Neural crest cell (in vitro differentiated cells): ENCODE results near the gene EGLN3. TPM values are rescaled to one million over a fixed set of nuclear protein-coding genes. Genes with fewer than 3 reads are reported as not detected.

Source experiments
- DNase-seq: peaks from one replicate; pipeline ENCODE4 v3.0.0; 2021; ENCODE audit warnings: low read depth, mixed read lengths, low spot score
- H3K27ac Mint-ChIP-seq: one replicate; pipeline ENCODE4 v1.8.0; 2021; ENCODE audit warnings: mild to moderate bottlenecking, mixed read lengths; ENCODE audit not compliant: unreplicated experiment
- H3K27me3 Mint-ChIP-seq: 2 replicates; pipeline ENCODE4 v1.8.0; 2021; ENCODE audit warnings: low read depth, mild to moderate bottlenecking, mixed read lengths
- H3K36me3 Mint-ChIP-seq: 2 replicates; pipeline ENCODE4 v1.8.0; 2021; ENCODE audit warnings: low read depth, mild to moderate bottlenecking, mixed read lengths
- H3K4me1 Mint-ChIP-seq: 2 replicates; pipeline ENCODE4 v1.8.0; 2021; ENCODE audit warnings: mixed read lengths
- H3K4me3 Mint-ChIP-seq: one replicate; pipeline ENCODE4 v1.8.0; 2021; ENCODE audit warnings: mild to moderate bottlenecking, mixed read lengths
- H3K9me3 Mint-ChIP-seq: 2 replicates; pipeline ENCODE4 v1.8.0; 2021; ENCODE audit warnings: mixed read lengths
- CTCF ChIP-seq: fragments of 200-600 bp; sonication (generic); conservative IDR thresholded peaks from 2 replicates; pipeline ENCODE4 v1.5.0; 2021; ENCODE audit warnings: antibody characterized with exemption, mild to moderate bottlenecking
- total RNA-seq: library from RNA; stranded (reverse); gene quantifications from 2 replicates; pipeline ENCODE4 v1.2.1, GENCODE V29; 2021

The EGLN3 gene
- total RNA-seq, 1 donor from 2014 or later, result 0.89 TPM

GRCh38 chr14:33901426-33902155 lies 49.3 kb downstream of the EGLN3 start:
- H3K27ac Mint-ChIP-seq, result no peak overlapping the region
- no peaks in the 10 kb centered on the region for H3K36me3 Mint-ChIP-seq
- no peak overlapping the region for H3K4me3 Mint-ChIP-seq
- H3K9me3 Mint-ChIP-seq, result no peaks in the 10 kb centered on the region
- H3K27me3 Mint-ChIP-seq, result no peaks in the 10 kb centered on the region
- no peak for DNase-seq
- TF ChIP-seq CTCF, result no peak
- H3K4me1 Mint-ChIP-seq, result no peaks in the 10 kb centered on the region

- Mint-ChIP-seq H3K9me3 (no peaks in the 10 kb centered on the region), H3K27me3 (no peaks in the 10 kb centered on the region), H3K36me3 (no peaks in the 10 kb centered on the region), H3K4me1 (no peaks in the 10 kb centered on the region), H3K4me3 (no peak overlapping the region), H3K27ac (no peak overlapping the region)
- DNase-seq, result no peak
- no peak for TF ChIP-seq CTCF
Observed at GRCh38 chr14:33900706-33901105, 50.2 kb downstream of the EGLN3 start.

GRCh38 chr14:33899723-33900341 lies 51.0 kb downstream of the EGLN3 start:
- DNase-seq, result no peak
- H3K9me3 Mint-ChIP-seq, result peaks cover 4% of the 10 kb centered on the region
- H3K4me3 Mint-ChIP-seq, result no peak overlapping the region
- no peak overlapping the region for H3K27ac Mint-ChIP-seq
- no peaks in the 10 kb centered on the region for H3K4me1 Mint-ChIP-seq
- TF ChIP-seq CTCF, result no peak
- peaks cover 2% of the 10 kb centered on the region for H3K36me3 Mint-ChIP-seq
- H3K27me3 Mint-ChIP-seq, result no peaks in the 10 kb centered on the region

GRCh38 chr14:33897878-33898535 lies 52.9 kb downstream of the EGLN3 start:
- DNase-seq, result no peak
- Mint-ChIP-seq H3K4me3 (no peak overlapping the region), H3K27me3 (no peaks in the 10 kb centered on the region), H3K27ac (no peak overlapping the region), H3K4me1 (no peaks in the 10 kb centered on the region), H3K9me3 (peaks cover 12% of the 10 kb centered on the region), H3K36me3 (peaks cover 7% of the 10 kb centered on the region)
- TF ChIP-seq CTCF, result no peak

GRCh38 chr14:33897382-33897781 lies 53.5 kb downstream of the EGLN3 start:
- H3K36me3 Mint-ChIP-seq, result peaks cover 7% of the 10 kb centered on the region
- H3K4me3 Mint-ChIP-seq, result no peak overlapping the region
- H3K4me1 Mint-ChIP-seq, result no peaks in the 10 kb centered on the region
- no peaks in the 10 kb centered on the region for H3K27me3 Mint-ChIP-seq
- peaks cover 14% of the 10 kb centered on the region for H3K9me3 Mint-ChIP-seq
- TF ChIP-seq CTCF, result no peak
- no peak for DNase-seq
- no peak overlapping the region for H3K27ac Mint-ChIP-seq
